Stimulated activated CD8-positive, alpha-beta memory T cell treated with anti-CD3 and anti-CD28 coated beads, Interleukin-12 subunit alpha, Interleukin-12 subunit beta, amount 100 ng/mL, for 1 hour (primary cell): ENCODE measurements around the gene PDE3B.
"Not testable (repeated sequence)": the region's sequence is repeated elsewhere in the genome, so short reads cannot be mapped to it uniquely, and the experiment has no call there.

Experiments used
- DNase-seq: peaks from one replicate; pipeline ENCODE4 v3.0.0-alpha.2; 2020; ENCODE audit warnings: low read depth

PDE3B gene

GRCh38 chr11:14812757-14813156 lies 169.2 kb downstream of the PDE3B start:
- no peak for DNase-seq

GRCh38 chr11:14813516-14813915 lies 169.9 kb downstream of the PDE3B start:
- no peak for DNase-seq

GRCh38 chr11:14818779-14819178 lies 175.2 kb downstream of the PDE3B start:
- DNase-seq: no peak

GRCh38 chr11:14819596-14819995 lies 176.0 kb downstream of the PDE3B start:
- no peak for DNase-seq

DNA sequence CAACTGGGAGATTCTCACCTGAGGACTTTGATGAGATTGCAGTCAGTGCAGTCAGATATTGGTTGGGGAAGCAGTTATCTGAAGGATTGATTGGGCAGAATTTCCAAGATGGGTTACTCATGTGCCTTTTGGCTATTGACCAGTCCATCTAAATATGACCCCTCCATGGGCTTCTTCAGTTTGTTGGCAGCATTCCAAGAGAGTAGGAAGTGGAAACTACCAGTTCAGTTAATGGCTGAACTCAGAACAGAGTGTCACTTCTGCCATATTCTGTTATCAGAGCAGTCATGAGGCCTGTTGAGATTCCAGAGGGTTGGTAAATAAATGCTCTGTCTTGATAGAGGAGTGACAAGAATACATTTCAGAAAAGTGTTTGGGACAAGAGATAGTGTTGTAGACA lies 177.4 kb downstream of the PDE3B start:
- DNase-seq: no peak

DNA sequence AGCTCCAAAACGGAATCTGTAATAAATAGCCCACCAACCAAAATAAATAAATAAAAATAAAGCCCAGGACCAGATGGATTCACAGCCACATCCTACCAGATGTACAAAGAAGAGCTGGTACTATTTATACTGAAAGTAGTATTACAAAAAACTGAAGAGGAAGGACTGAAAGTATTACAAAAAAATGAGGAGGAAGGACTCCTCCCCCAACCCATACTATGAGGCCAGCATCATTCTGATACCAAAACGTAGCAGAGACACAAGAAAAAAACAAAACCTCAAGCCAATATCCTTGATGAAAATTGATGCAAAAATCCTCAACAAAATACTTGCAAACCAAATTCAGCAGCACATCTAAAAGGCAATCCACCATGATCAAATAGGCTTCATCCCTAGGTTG lies 183.0 kb downstream of the PDE3B start:
- DNase-seq: no peak

DNA sequence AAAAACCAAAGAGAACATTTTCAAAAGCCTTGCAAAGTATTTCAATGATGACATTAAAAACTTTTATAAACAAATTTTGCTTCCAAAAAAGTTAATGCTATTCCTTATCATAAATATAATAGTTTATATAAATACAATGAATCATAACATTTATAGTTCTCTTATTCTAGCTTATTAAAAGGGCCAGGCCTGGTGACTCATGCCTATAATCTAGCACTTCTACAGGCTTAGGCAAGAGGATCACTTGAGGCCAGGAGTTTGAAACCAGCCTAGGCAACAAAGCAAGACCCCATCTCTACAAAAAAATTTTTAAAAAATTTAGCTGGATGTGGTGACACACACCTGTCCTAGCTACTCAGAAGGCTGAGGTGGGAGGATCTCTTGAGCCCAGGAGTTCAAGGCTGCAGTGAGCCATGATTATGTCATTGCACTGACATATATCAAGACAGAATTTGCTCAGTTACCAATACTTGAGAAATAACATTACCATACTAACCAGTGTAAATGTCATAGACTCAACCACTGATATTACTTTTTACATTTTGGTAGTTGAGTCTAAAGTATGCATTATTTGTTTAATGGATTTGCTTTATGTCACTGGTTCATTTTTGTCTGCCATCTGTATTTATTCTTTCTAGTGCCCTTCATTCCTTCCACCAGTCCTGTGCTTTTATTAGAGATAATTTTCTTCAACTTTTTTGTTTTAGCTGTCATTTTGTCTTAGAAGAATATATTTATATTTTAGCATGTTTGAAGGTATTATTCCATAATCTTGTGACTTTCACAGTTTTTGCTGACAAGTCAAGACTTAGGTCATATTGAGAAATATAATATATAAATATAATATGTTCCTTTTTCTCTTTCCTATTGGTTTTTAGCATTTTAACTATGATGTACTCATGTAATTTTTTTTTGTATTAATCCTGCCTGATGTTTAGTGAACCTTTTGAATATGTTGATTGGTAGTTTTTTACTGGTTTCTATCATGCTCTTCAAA lies 192.2 kb downstream of the PDE3B start:
- no peak for DNase-seq

GRCh38 chr11:14842002-14842401 lies 198.4 kb downstream of the PDE3B start:
- no peak for DNase-seq

GRCh38 chr11:14852571-14853177 lies 209.1 kb downstream of the PDE3B start:
- DNase-seq: no peak

DNA sequence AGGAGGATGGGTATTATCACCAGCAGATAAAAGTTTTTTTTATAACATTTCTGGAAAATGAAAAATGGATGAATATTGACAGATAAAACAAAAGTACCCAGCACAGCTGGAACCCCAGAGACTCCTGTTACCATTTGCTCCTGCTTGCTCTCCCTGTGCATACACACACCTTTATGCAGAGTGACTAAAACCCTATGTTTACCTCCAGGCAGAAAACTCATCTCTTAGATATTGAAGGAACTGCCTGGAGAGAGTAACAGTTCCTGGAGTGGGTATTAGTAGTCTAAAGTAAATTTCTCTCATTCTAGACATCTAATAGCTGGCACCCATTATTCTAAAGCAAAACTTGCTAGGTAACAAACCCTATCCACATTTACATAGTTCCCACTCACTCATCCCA lies 210.5 kb downstream of the PDE3B start:
- no peak for DNase-seq

GRCh38 chr11:14855890-14856289 lies 212.3 kb downstream of the PDE3B start:
- no peak for DNase-seq

DNA sequence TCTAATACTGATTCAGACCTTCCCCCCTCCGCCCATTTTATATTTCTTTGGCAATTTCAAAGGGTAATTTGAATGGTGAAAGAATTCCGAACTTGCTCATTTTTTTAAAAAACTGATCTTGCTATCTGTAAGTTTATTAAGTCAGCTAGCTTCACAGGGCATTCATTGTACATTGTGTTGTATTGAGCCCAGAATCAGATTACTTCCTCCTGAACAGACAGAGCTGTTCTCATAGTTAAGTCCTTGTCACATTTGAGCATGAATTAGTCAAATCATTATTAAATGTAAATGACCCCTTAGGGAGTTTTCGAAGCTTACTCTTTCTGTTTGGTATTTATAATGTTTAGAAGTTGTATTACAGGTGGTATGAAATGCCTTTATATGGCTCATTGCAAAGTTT lies 214.0 kb downstream of the PDE3B start:
- no peak for DNase-seq

DNA sequence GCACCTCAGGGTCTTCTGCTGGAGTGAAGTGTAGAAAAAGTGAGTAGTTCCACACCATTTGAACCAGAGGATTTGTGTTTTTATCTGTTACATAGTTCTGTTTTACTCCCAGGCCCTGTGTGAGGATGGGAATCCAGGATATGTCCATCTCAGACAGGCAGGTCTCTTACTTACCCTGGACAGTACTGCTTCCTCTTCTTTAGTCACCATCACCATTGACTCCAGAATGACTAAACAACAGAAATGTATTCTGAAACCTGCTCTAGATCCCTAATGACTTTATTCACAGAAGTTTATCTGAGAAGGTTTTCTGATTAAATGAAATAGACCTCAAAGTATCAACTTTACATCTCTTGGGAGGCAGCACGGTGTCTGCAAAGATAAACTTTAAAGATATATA lies 214.8 kb downstream of the PDE3B start:
- no peak for DNase-seq

DNA sequence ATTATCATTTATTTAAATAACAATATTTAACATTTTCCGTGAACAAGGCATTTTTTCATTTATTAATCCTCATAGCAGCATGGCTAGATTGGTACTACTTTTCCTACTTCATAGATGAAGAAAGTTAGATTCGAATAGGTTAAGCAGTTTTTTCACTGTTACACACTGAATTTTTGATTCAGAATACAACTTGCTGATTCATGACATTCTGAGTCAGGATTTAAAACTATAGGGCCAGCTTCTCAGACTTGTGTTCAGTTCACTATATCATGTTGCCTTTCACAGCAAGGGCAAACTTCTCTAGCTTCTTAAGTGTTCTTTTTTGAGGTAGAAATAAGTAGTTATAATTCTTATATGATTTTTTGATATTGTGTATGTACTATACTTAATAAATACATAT lies 216.9 kb downstream of the PDE3B start:
- no peak for DNase-seq

DNA sequence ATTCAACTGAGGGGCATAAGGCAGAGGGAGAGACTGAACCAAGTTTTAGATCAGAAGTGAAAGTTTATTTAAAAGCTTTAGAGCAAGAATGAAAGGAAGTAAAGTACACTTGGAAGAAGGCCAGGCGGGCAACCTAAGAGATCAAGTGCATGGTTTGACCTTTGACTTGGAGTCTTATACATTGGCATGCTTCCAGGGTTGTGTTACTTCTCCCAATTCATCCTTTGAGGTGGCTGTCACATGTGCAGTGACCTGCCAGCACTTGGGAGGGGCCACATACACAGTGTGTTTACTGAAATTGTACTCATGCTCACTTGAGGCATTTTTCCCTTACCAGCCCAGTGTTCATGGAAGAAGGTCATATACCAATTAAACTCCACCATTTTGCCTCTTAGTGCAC lies 218.1 kb downstream of the PDE3B start:
- no peak for DNase-seq

DNA sequence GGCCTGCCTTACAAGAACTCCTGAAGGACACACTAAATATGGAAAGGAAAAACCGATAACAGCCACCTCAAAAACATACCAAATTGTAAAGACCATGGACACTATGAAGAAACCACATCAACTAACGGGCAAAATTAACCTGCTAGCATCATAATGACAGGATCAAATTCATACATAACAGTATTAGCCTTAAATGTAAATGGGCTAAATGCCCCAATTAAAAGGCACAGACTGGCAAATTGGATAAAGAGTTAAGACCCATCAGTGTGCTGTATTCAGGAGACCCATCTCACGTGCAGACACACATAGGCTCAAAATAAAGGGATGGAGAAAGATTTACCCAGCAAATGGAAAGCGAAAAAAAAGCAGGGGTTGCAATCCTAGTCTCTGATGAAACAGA lies 220.2 kb downstream of the PDE3B start:
- DNase-seq: not testable (repeated sequence)

- no peak for DNase-seq
These were observed 228.4 kb downstream of the PDE3B start for GRCh38 chr11:14872032-14872431.

DNA sequence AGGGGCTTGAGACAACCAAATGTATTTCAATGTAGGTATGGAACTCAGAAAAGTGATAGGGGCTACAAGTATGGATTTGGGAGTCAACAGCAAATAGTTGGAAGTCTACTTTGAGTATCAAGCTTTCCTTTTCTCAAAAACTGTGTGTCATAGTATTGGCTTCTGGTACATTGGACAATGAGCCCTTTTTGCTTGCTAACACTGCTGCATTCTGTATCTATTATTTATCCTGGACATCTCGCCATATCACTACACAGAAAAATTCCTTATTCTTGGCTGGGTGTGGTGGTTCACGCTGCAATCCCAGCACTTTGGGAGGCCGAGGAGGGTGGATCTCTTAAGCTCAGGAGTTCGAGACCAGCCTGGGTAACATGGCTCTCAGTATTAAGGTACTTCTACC lies 230.0 kb downstream of the PDE3B start:
- DNase-seq: no peak

GRCh38 chr11:14875163-14875562 lies 231.6 kb downstream of the PDE3B start:
- DNase-seq: no peak

GRCh38 chr11:14881576-14882193 lies 238.1 kb downstream of the PDE3B start:
- DNase-seq: no peak

- DNase-seq: no peak
These were observed 238.6 kb downstream of the PDE3B start for GRCh38 chr11:14882196-14882595.

DNA sequence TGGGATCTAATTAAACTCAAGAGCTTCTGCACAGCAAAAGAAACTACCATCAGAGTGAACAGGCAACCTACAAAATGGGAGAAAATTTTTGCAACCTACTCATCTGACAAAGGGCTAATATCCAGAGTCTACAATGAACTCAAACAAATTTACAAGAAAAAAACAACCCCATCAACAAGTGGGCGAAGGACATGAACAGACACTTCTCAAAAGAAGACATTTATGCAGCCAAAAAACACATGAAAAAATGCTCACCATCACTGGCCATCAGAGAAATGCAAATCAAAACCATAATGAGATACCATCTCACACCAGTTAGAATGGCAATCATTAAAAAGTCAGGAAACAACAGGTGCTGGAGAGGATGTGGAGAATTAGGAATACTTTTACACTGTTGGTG lies 240.1 kb downstream of the PDE3B start:
- not testable (repeated sequence) for DNase-seq

DNA sequence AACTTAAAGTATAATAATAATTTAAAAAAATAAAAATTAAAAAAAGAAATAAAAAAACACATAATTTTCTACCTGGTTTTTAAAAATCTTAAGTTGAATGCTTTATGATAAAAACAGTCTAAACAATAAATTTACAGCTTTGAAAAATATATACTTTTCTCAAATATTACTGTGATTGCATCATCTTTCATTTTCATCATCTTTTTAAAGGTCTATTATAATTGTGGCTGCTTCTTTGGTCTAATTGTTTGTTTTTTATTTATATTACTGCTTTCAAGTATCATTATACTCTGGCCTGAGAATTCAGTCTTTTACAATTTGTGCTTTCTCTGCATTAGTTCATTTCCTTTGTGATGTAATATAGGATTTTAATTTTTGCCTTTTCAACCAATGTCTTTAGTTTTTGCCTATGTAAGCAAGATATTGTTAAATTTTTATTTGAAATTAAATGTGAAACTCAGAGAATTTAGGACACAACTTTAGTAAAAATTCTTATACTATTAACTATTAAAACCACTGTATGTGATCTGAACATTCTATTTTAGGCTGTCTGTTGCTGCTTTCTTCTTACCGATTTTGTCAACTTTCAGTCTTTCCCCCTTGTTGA lies 241.2 kb downstream of the PDE3B start:
- DNase-seq: no peak
